Panc1 (cell line): Measurements from ENCODE around the gene TXNIP. TPM values are rescaled to one million over a fixed set of nuclear protein-coding genes. Genes with fewer than 3 reads are reported as not detected.
A peak's percentile ranks its signal among the peaks of the same experiment; 100 is the strongest.

ENCODE experiments used
- ATAC-seq: fragments of 200-7000 bp; cut with Tn5 transposase; 2 replicates; pipeline ENCODE4 v1.9.1; 2020; ENCODE audit warnings: mild to moderate bottlenecking, moderate library complexity
- BruUV-seq: library from RNA; stranded (reverse); fragments of 400-500 nt; replicated peaks from 2 replicates; lab custom pipeline; 2021; lab: Mats Ljungman, UMichigan
- CTCF ChIA-PET: fragments of 300-600 bp; sonication (Branson Sonifier 250); formaldehyde crosslinking; loops from one replicate; lab custom pipeline; 2022; ENCODE audit warnings: antibody characterized with exemption; lab: Charles Lee
- POLR2A ChIA-PET: fragments of 300-600 bp; sonication (Branson Sonifier 250); formaldehyde crosslinking; loops from one replicate; lab custom pipeline; 2022; ENCODE audit warnings: antibody characterized with exemption; lab: Charles Lee
- DNase-seq: peaks from one replicate; pipeline ENCODE4 v3.0.0-alpha.2; 2010; ENCODE audit warnings: low read depth, low spot score
- H3K27ac ChIP-seq: 2 replicates; pipeline ENCODE4 v1.5.1; 2011; ENCODE audit warnings: mild to moderate bottlenecking, low read length, inconsistent platforms
- H3K27me3 ChIP-seq: fragments of 200-500 bp; sonication (Bioruptor generic); 2 replicates; pipeline ENCODE4 v1.6.0; 2014; ENCODE audit warnings: low read length, inconsistent platforms; ENCODE audit not compliant: control insufficient read depth, insufficient read depth
- H3K36me3 ChIP-seq: fragments of 200-500 bp; sonication (Bioruptor generic); 2 replicates; pipeline ENCODE4 v1.5.1; 2014; ENCODE audit warnings: inconsistent platforms, mild to moderate bottlenecking, low read length, moderate library complexity; ENCODE audit not compliant: control insufficient read depth, insufficient read depth
- H3K4me1 ChIP-seq: 2 replicates; pipeline ENCODE4 v1.5.1; 2011; ENCODE audit warnings: inconsistent platforms, mild to moderate bottlenecking, low read length, moderate library complexity; ENCODE audit not compliant: control insufficient read depth, insufficient read depth
- H3K4me3 ChIP-seq, 2 experiments: 2 replicates each; pipeline ENCODE4 v1.5.1; 2011 to 2012; ENCODE audit warnings: low read depth in 2 of 2, low read length in 2 of 2, mild to moderate bottlenecking in 2 of 2, inconsistent platforms in 1 of 2, moderate library complexity in 1 of 2
- H3K9me3 ChIP-seq: fragments of 200-500 bp; sonication (Bioruptor generic); 2 replicates; pipeline ENCODE4 v1.5.1; 2014; ENCODE audit warnings: low read depth, mild to moderate bottlenecking, inconsistent platforms, low read length, moderate library complexity; ENCODE audit not compliant: control insufficient read depth, insufficient read depth
- POLR2AphosphoS5 ChIP-seq: IDR thresholded peaks from 2 replicates; pipeline ENCODE4 v1.6.1; 2012; ENCODE audit warnings: mild to moderate bottlenecking, low read depth, low read length, moderate library complexity
- SIN3A ChIP-seq: IDR thresholded peaks from 2 replicates; pipeline ENCODE4 v1.6.1; 2012; ENCODE audit warnings: low read depth, mild to moderate bottlenecking, low read length, moderate library complexity, borderline replicate concordance; ENCODE audit not compliant: insufficient read depth
- TCF7L2 ChIP-seq: IDR thresholded peaks from 2 replicates; pipeline ENCODE4 v1.6.1; 2011; ENCODE audit warnings: mild to moderate bottlenecking, low read depth, low read length, inconsistent platforms
- in situ Hi-C: cut with HindIII; loops from 2 replicates; pipeline ENCODE4 v1.10.0; 2016; ENCODE audit warnings: low sequenced_read_pairs, low pct_unique_long_range_greater_than_20kb
- intact Hi-C: fragments of 100-400 bp; cut with micrococcal nuclease; formaldehyde crosslinking; loops from one replicate; pipeline ENCODE4 v1.10.0; 2022; ENCODE audit not compliant: unreplicated experiment
- total RNA-seq: library from RNA; stranded (reverse); gene quantifications from one replicate; pipeline ENCODE4 v1.2.1, GENCODE V29; 2021; ENCODE audit not compliant: unreplicated experiment
- TF ChIP-seq, protein P1 (sequence below): fragments of 450-650 bp; IDR thresholded peaks from 2 replicates; pipeline ENCODE4 v1.5.1; 2017; ENCODE audit warnings: mild to moderate bottlenecking
- TF ChIP-seq, protein P2 (sequence below), 2 experiments: IDR thresholded peaks; 2 replicates each; pipeline ENCODE4 v1.6.1; 2011 to 2012; ENCODE audit warnings: low read depth in 2 of 2, control low read depth in 1 of 2, low read length in 1 of 2, mild to moderate bottlenecking in 1 of 2, moderate library complexity in 1 of 2; ENCODE audit not compliant: insufficient read depth in 1 of 2

Gene TXNIP
- total RNA-seq, 1 experiment from 2014 or later, result 15.2 TPM

- Histone ChIP-seq H3K36me3 (no peaks in the 10 kb centered on the region), H3K27ac (no peak overlapping the region), H3K9me3 (no peaks in the 10 kb centered on the region), H3K27me3 (no peaks in the 10 kb centered on the region), H3K4me1 (0 out of 2 replicates have a peak, but pooled peaks cover 4% of the 10 kb centered on the region), H3K4me3 (no peak overlapping the region)
- no peak for DNase-seq
- CTCF ChIA-PET, result interaction anchor here (0.7 kb wide), 1 partner anchor 133 kb away, joined by 7 read pairs; no protein-coding TSS in a partner anchor
- in situ Hi-C loops, result no loop called here
- TF ChIP-seq, protein P1, sequence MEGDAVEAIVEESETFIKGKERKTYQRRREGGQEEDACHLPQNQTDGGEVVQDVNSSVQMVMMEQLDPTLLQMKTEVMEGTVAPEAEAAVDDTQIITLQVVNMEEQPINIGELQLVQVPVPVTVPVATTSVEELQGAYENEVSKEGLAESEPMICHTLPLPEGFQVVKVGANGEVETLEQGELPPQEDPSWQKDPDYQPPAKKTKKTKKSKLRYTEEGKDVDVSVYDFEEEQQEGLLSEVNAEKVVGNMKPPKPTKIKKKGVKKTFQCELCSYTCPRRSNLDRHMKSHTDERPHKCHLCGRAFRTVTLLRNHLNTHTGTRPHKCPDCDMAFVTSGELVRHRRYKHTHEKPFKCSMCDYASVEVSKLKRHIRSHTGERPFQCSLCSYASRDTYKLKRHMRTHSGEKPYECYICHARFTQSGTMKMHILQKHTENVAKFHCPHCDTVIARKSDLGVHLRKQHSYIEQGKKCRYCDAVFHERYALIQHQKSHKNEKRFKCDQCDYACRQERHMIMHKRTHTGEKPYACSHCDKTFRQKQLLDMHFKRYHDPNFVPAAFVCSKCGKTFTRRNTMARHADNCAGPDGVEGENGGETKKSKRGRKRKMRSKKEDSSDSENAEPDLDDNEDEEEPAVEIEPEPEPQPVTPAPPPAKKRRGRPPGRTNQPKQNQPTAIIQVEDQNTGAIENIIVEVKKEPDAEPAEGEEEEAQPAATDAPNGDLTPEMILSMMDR, result no peak
- TF ChIP-seq, protein P2, sequence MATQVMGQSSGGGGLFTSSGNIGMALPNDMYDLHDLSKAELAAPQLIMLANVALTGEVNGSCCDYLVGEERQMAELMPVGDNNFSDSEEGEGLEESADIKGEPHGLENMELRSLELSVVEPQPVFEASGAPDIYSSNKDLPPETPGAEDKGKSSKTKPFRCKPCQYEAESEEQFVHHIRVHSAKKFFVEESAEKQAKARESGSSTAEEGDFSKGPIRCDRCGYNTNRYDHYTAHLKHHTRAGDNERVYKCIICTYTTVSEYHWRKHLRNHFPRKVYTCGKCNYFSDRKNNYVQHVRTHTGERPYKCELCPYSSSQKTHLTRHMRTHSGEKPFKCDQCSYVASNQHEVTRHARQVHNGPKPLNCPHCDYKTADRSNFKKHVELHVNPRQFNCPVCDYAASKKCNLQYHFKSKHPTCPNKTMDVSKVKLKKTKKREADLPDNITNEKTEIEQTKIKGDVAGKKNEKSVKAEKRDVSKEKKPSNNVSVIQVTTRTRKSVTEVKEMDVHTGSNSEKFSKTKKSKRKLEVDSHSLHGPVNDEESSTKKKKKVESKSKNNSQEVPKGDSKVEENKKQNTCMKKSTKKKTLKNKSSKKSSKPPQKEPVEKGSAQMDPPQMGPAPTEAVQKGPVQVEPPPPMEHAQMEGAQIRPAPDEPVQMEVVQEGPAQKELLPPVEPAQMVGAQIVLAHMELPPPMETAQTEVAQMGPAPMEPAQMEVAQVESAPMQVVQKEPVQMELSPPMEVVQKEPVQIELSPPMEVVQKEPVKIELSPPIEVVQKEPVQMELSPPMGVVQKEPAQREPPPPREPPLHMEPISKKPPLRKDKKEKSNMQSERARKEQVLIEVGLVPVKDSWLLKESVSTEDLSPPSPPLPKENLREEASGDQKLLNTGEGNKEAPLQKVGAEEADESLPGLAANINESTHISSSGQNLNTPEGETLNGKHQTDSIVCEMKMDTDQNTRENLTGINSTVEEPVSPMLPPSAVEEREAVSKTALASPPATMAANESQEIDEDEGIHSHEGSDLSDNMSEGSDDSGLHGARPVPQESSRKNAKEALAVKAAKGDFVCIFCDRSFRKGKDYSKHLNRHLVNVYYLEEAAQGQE (IDR thresholded peaks at IDR 0.05; ENCODE audit: insufficient read depth in 1 of 2, low read depth in 2 of 2, low read length in 1 of 2), result no peak
- TF ChIP-seq POLR2AphosphoS5, result no peak
- no peak for TF ChIP-seq SIN3A
- TF ChIP-seq TCF7L2, result no peak
- POLR2A ChIA-PET, result interaction anchor here (0.6 kb wide), 1 partner anchor 111 kb away, joined by 3 read pairs; no protein-coding TSS in a partner anchor
- BruUV-seq, result no TSS peak
- no peak for ATAC-seq
- intact Hi-C loops, result loop anchor here (5.0 kb wide), 1 partner anchor 32 kb away; no protein-coding TSS in a partner anchor
These were observed 16.5 kb downstream of the TXNIP start for GRCh38 chr1:145979746-145980456.

DNA sequence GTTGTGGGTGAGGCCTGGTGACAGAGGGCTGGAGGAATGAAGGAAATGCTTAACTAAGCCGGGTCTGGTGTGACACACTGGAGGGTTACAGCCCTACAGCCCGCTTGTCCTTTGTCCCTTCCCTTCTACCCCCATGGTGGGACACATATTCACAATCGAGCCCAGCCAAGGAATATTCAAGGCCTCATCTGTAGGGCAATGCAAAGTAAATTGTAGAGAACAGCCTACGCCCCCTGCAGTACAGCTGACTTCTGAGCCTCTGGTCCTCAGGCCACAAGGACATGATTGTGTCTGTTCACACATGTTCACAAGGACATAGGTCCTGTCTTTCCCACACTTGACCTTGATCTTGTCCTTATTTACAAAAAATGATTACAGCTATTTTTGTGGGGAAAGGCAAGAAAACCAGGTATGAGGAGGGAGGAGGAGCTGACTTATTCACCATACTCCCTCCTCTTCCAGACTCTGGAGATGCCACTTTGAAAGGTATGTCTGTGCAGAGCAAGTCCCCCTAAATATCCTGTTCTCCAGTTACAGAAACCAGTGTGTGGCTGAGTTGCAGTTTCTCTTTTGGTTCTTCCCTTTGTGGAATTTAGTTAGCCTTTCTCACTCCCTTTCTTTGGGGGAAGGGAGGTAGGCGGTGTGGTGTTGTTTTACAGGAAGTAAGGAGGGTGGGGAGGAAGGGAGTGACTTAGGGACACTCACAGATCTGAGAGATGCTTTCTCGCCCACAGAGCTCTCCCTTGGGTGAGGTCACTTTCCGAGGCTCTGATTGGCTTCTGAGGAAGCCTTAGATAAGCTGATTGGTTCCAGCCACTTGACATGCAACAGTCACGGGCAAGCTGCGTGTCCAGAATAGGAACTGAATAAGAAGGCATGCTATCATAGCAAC lies 17.3 kb downstream of the TXNIP start:
- in situ Hi-C loops, result no loop called here
- ATAC-seq (no peak), DNase-seq (no peak)
- ChIA-PET POLR2A (interaction anchor here (0.5 to 0.6 kb wide), 3 partner anchors 18 to 110 kb away, joined by 3 to 4 read pairs (median 3); no protein-coding TSS in a partner anchor), CTCF (interaction anchor here (0.7 kb wide), 1 partner anchor 53 kb away, joined by 3 read pairs; no protein-coding TSS in a partner anchor)
- TF ChIP-seq, protein P1, result peak; percentile 26
- TF ChIP-seq TCF7L2 (no peak), SIN3A (no peak)
- no TSS peak for BruUV-seq
- Histone ChIP-seq H3K36me3 (no peaks in the 10 kb centered on the region), H3K27ac (no peak overlapping the region), H3K9me3 (no peaks in the 10 kb centered on the region), H3K4me1 (0 out of 2 replicates have a peak, but pooled peaks cover 4% of the 10 kb centered on the region), H3K27me3 (no peaks in the 10 kb centered on the region), H3K4me3 (no peak overlapping the region)
- intact Hi-C loops, result loop anchor here (5.0 kb wide), 1 partner anchor 33 kb away; no protein-coding TSS in a partner anchor
